ENCODE results near the gene CDC42SE1. TPM values are rescaled to one million over a fixed set of nuclear protein-coding genes. Genes with fewer than 3 reads are reported as not detected.

CDC42SE1 gene
- total RNA-seq, 1 donor from 2014 or later: 116 TPM

- Mint-ChIP-seq H3K9me3 (ENCODE audit: unreplicated experiment) (no peaks in the 10 kb centered on the region), H3K4me1 (ENCODE audit: low read depth, unreplicated experiment) (peaks cover under 1% of the 10 kb centered on the region), H3K4me3 (ENCODE audit: unreplicated experiment) (no peak overlapping the region), H3K27me3 (ENCODE audit: low read depth, unreplicated experiment) (no peaks in the 10 kb centered on the region), H3K36me3 (ENCODE audit: low read depth, unreplicated experiment) (peaks cover 17% of the 10 kb centered on the region), H3K27ac (ENCODE audit: unreplicated experiment) (no peak overlapping the region)
- Histone ChIP-seq H3K27ac (ENCODE audit: low read depth, low read length) (no peak overlapping the region), H2AFZ (ENCODE audit: low read depth, low read length) (no peak overlapping the region), H3K9me3 (ENCODE audit: insufficient read depth, low read depth, low read length) (no peaks in the 10 kb centered on the region), H3K4me2 (ENCODE audit: low read length) (no peak overlapping the region), H3K79me2 (ENCODE audit: insufficient read depth, low read length) (no peaks in the 10 kb centered on the region), H3K4me1 (ENCODE audit: insufficient read depth, low read length) (no peaks in the 10 kb centered on the region), H3K4me3 (ENCODE audit: insufficient read depth, low read depth, low read length) (no peak overlapping the region), H4K20me1 (ENCODE audit: insufficient read depth, low read length) (no peaks in the 10 kb centered on the region), H3K9ac (ENCODE audit: low read length) (no peak overlapping the region), H3K27me3 (ENCODE audit: insufficient read depth, low read length) (no peaks in the 10 kb centered on the region), H3K36me3 (ENCODE audit: insufficient read depth, low read length) (no peaks in the 10 kb centered on the region)
- FAIRE-seq: no peak
- TF ChIP-seq EZH2 (IDR thresholded peaks at IDR 0.05; ENCODE audit: insufficient read depth, low read length) (no peak), CTCF (IDR thresholded peaks at IDR 0.05; ENCODE audit: insufficient read depth, low read depth, low read length) (no peak)
- no peak for DNase-seq (ENCODE audit: low read depth)
Measured at GRCh38 chr1:151039521-151039920, 19.9 kb downstream of the CDC42SE1 start.

GRCh38 chr1:151037032-151037431 is 22.4 kb downstream of the CDC42SE1 start:
- peaks cover 21% of the 10 kb centered on the region for H3K36me3 Mint-ChIP-seq (ENCODE audit: low read depth, unreplicated experiment)
- no peak for DNase-seq (ENCODE audit: low read depth)
- H3K9me3 Mint-ChIP-seq (ENCODE audit: unreplicated experiment): no peaks in the 10 kb centered on the region
- Histone ChIP-seq H2AFZ (ENCODE audit: low read depth, low read length) (no peak overlapping the region), H3K27me3 (ENCODE audit: insufficient read depth, low read length) (no peaks in the 10 kb centered on the region), H3K4me2 (ENCODE audit: low read length) (no peak overlapping the region), H4K20me1 (ENCODE audit: insufficient read depth, low read length) (no peaks in the 10 kb centered on the region), H3K27ac (ENCODE audit: low read depth, low read length) (no peak overlapping the region), H3K9me3 (ENCODE audit: insufficient read depth, low read depth, low read length) (no peaks in the 10 kb centered on the region), H3K4me1 (ENCODE audit: insufficient read depth, low read length) (no peaks in the 10 kb centered on the region), H3K79me2 (ENCODE audit: insufficient read depth, low read length) (no peaks in the 10 kb centered on the region), H3K9ac (ENCODE audit: low read length) (no peak overlapping the region), H3K36me3 (ENCODE audit: insufficient read depth, low read length) (no peaks in the 10 kb centered on the region), H3K4me3 (ENCODE audit: insufficient read depth, low read depth, low read length) (no peak overlapping the region)
- no peak for FAIRE-seq
- TF ChIP-seq CTCF (IDR thresholded peaks at IDR 0.05; ENCODE audit: insufficient read depth, low read depth, low read length) (no peak), EZH2 (IDR thresholded peaks at IDR 0.05; ENCODE audit: insufficient read depth, low read length) (no peak)
- peaks cover 8% of the 10 kb centered on the region for H3K4me1 Mint-ChIP-seq (ENCODE audit: low read depth, unreplicated experiment)
- no peak overlapping the region for H3K4me3 Mint-ChIP-seq (ENCODE audit: unreplicated experiment)
- no peaks in the 10 kb centered on the region for H3K27me3 Mint-ChIP-seq (ENCODE audit: low read depth, unreplicated experiment)
- no peak overlapping the region for H3K27ac Mint-ChIP-seq (ENCODE audit: unreplicated experiment)

GRCh38 chr1:151036356-151036755 is 23.1 kb downstream of the CDC42SE1 start, which contains the start of gene BNIPL:
Gene BNIPL (plus strand): TSS chr1:151036586. CDS start chr1:151036726, 140 bp downstream.
- TF ChIP-seq CTCF (IDR thresholded peaks at IDR 0.05; ENCODE audit: insufficient read depth, low read depth, low read length): no peak
- no peak for TF ChIP-seq EZH2 (IDR thresholded peaks at IDR 0.05; ENCODE audit: insufficient read depth, low read length)
- no peaks in the 10 kb centered on the region for H3K9me3 ChIP-seq (ENCODE audit: insufficient read depth, low read depth, low read length)
- no peaks in the 10 kb centered on the region for H3K4me1 ChIP-seq (ENCODE audit: insufficient read depth, low read length)
- H3K9me3 Mint-ChIP-seq (ENCODE audit: unreplicated experiment): no peaks in the 10 kb centered on the region
- FAIRE-seq (no peak), DNase-seq (ENCODE audit: low read depth) (no peak)
- H3K4me2 ChIP-seq (ENCODE audit: low read length): no peak within 1 kb of the TSS
- H3K4me3 ChIP-seq (ENCODE audit: insufficient read depth, low read depth, low read length): no peak within 1 kb of the TSS
- no peaks in the 10 kb centered on the region for H4K20me1 ChIP-seq (ENCODE audit: insufficient read depth, low read length)
- H3K9ac ChIP-seq (ENCODE audit: low read length): no peak within 1 kb of the TSS
- H3K4me3 Mint-ChIP-seq (ENCODE audit: unreplicated experiment): no peak within 1 kb of the TSS
- H2AFZ ChIP-seq (ENCODE audit: low read depth, low read length): no peak within 1 kb of the TSS
- H3K4me1 Mint-ChIP-seq (ENCODE audit: low read depth, unreplicated experiment): peaks cover 8% of the 10 kb centered on the region
- peaks cover 23% of the 10 kb centered on the region for H3K36me3 Mint-ChIP-seq (ENCODE audit: low read depth, unreplicated experiment)
- no peaks in the 10 kb centered on the region for H3K36me3 ChIP-seq (ENCODE audit: insufficient read depth, low read length)
- no peaks in the 10 kb centered on the region for H3K27me3 Mint-ChIP-seq (ENCODE audit: low read depth, unreplicated experiment)
- H3K27me3 ChIP-seq (ENCODE audit: insufficient read depth, low read length): no peaks in the 10 kb centered on the region
- no peaks in the 10 kb centered on the region for H3K79me2 ChIP-seq (ENCODE audit: insufficient read depth, low read length)
- no peak within 1 kb of the TSS for H3K27ac ChIP-seq (ENCODE audit: low read depth, low read length)
- H3K27ac Mint-ChIP-seq (ENCODE audit: unreplicated experiment): no peak within 1 kb of the TSS

Data from astrocyte (in vitro differentiated cells and primary cell).